Measurements from ENCODE around the gene RNF222.

- TF ChIP-seq CTCF (IDR thresholded peaks at IDR 0.05; ENCODE audit: poor library complexity, severe bottlenecking) (no peak), TAF1 (IDR thresholded peaks at IDR 0.05; ENCODE audit: low read depth) (no peak), EP300 (conservative IDR thresholded peaks at IDR 0.05; ENCODE audit: poor library complexity, severe bottlenecking) (no peak), POLR2AphosphoS5 (IDR thresholded peaks at IDR 0.05) (no peak), MXI1 (conservative IDR thresholded peaks at IDR 0.05; ENCODE audit: poor library complexity, severe bottlenecking) (no peak), SMC3 (conservative IDR thresholded peaks at IDR 0.05; ENCODE audit: poor library complexity) (no peak), REST (IDR thresholded peaks at IDR 0.05; ENCODE audit: borderline replicate concordance) (no peak), EZH2 (IDR thresholded peaks at IDR 0.05; ENCODE audit: borderline replicate concordance, insufficient read depth, low read length, poor library complexity, severe bottlenecking) (no peak), RAD21 (conservative IDR thresholded peaks at IDR 0.05) (no peak)
These were observed 3.5 kb upstream of the RNF222 start for GRCh38 chr17:8401107-8401506.

Data from neural cell (in vitro differentiated cells).